ENCODE measurements around the gene FXYD2.
A peak's percentile ranks its signal among the peaks of the same experiment; 100 is the strongest.

FXYD2 gene

DNA sequence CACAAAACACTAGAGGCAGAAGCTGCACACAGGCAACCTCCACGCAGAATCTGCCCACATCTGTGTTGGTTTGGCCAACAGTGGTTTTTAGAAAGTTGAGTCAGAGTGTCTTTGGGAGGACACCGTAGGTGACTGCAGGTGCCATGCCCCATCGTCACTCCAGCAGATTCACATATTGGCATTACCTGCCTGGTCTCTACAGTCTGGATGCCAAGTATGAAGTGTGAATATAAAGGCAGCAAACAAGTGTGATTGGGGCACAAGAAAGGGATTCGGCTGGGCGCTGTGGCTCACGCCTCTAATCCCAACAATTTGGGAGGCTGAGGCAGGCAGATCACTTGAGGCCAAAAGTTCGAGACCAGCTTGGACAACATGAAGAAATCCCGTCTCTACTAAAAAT, 11.0 kb upstream of the FXYD2 start:
- no peak for TF ChIP-seq TCF12 (IDR thresholded peaks at IDR 0.05; ENCODE audit: low read depth)
- no peak for TF ChIP-seq CREB1 (IDR thresholded peaks at IDR 0.05; ENCODE audit: low read depth)
- TF ChIP-seq, protein P1, sequence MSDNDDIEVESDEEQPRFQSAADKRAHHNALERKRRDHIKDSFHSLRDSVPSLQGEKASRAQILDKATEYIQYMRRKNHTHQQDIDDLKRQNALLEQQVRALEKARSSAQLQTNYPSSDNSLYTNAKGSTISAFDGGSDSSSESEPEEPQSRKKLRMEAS (IDR thresholded peaks at IDR 0.05): no peak
- no peak for TF ChIP-seq EP300 (IDR thresholded peaks at IDR 0.05; ENCODE audit: borderline replicate concordance)
- no peak for TF ChIP-seq RAD21 (IDR thresholded peaks at IDR 0.05; ENCODE audit: low read depth)

- TF ChIP-seq TEAD4 (IDR thresholded peaks at IDR 0.05) (no peak), USF1 (IDR thresholded peaks at IDR 0.05) (no peak), CREB1 (IDR thresholded peaks at IDR 0.05; ENCODE audit: low read depth) (no peak)
Observed at GRCh38 chr11:117834838-117835443, 10.4 kb upstream of the FXYD2 start.

GRCh38 chr11:117834068-117834810, 9.7 kb upstream of the FXYD2 start:
- TF ChIP-seq TCF12 (IDR thresholded peaks at IDR 0.05; ENCODE audit: low read depth) (no peak), CREB1 (IDR thresholded peaks at IDR 0.05; ENCODE audit: low read depth) (no peak), YY1 (IDR thresholded peaks at IDR 0.05; ENCODE audit: low read depth) (no peak), FOXM1 (IDR thresholded peaks at IDR 0.05; ENCODE audit: borderline replicate concordance, low read depth) (no peak), EGR1 (IDR thresholded peaks at IDR 0.05) (no peak), CEBPB (IDR thresholded peaks at IDR 0.05) (no peak), EP300 (IDR thresholded peaks at IDR 0.05; ENCODE audit: borderline replicate concordance) (no peak)

- TF ChIP-seq TAF1 (IDR thresholded peaks at IDR 0.05; ENCODE audit: low read depth): no peak
- TF ChIP-seq EP300 (IDR thresholded peaks at IDR 0.05; ENCODE audit: borderline replicate concordance): peak; percentile 64
- TF ChIP-seq YY1 (IDR thresholded peaks at IDR 0.05; ENCODE audit: low read depth): peak; percentile 64; the same call in 1 of the 2 replicates
- no peak; the same call in 1 of the 2 replicates for TF ChIP-seq TEAD4 (IDR thresholded peaks at IDR 0.05)
- TF ChIP-seq, protein P2, sequence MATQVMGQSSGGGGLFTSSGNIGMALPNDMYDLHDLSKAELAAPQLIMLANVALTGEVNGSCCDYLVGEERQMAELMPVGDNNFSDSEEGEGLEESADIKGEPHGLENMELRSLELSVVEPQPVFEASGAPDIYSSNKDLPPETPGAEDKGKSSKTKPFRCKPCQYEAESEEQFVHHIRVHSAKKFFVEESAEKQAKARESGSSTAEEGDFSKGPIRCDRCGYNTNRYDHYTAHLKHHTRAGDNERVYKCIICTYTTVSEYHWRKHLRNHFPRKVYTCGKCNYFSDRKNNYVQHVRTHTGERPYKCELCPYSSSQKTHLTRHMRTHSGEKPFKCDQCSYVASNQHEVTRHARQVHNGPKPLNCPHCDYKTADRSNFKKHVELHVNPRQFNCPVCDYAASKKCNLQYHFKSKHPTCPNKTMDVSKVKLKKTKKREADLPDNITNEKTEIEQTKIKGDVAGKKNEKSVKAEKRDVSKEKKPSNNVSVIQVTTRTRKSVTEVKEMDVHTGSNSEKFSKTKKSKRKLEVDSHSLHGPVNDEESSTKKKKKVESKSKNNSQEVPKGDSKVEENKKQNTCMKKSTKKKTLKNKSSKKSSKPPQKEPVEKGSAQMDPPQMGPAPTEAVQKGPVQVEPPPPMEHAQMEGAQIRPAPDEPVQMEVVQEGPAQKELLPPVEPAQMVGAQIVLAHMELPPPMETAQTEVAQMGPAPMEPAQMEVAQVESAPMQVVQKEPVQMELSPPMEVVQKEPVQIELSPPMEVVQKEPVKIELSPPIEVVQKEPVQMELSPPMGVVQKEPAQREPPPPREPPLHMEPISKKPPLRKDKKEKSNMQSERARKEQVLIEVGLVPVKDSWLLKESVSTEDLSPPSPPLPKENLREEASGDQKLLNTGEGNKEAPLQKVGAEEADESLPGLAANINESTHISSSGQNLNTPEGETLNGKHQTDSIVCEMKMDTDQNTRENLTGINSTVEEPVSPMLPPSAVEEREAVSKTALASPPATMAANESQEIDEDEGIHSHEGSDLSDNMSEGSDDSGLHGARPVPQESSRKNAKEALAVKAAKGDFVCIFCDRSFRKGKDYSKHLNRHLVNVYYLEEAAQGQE (IDR thresholded peaks at IDR 0.05; ENCODE audit: low read depth): no peak
- peak; percentile 93 for TF ChIP-seq TCF12 (IDR thresholded peaks at IDR 0.05; ENCODE audit: low read depth)
- peak; percentile 15; the same call in 1 of the 2 replicates for TF ChIP-seq RAD21 (IDR thresholded peaks at IDR 0.05; ENCODE audit: low read depth)
- TF ChIP-seq, protein P1 (IDR thresholded peaks at IDR 0.05): peak; percentile 56; the same call in 1 of the 2 replicates
- TF ChIP-seq NFIC (IDR thresholded peaks at IDR 0.05): peak; percentile 88
- TF ChIP-seq USF1 (IDR thresholded peaks at IDR 0.05): peak; percentile 40; the same call in 1 of the 2 replicates
- peak; percentile 99 for TF ChIP-seq CEBPB (IDR thresholded peaks at IDR 0.05)
Observed at GRCh38 chr11:117833401-117833891, 8.9 kb upstream of the FXYD2 start.

GRCh38 chr11:117832511-117832910, 8.0 kb upstream of the FXYD2 start:
- TF ChIP-seq TAF1 (IDR thresholded peaks at IDR 0.05; ENCODE audit: low read depth) (no peak), CEBPB (IDR thresholded peaks at IDR 0.05) (no peak), FOXM1 (IDR thresholded peaks at IDR 0.05; ENCODE audit: borderline replicate concordance, low read depth) (no peak), EP300 (IDR thresholded peaks at IDR 0.05; ENCODE audit: borderline replicate concordance) (no peak), ZBTB7A (IDR thresholded peaks at IDR 0.05; ENCODE audit: low read depth) (no peak), TEAD4 (IDR thresholded peaks at IDR 0.05) (no peak), EGR1 (IDR thresholded peaks at IDR 0.05) (no peak), CREB1 (IDR thresholded peaks at IDR 0.05; ENCODE audit: low read depth) (no peak), YY1 (IDR thresholded peaks at IDR 0.05; ENCODE audit: low read depth) (no peak)
- TF ChIP-seq, protein P1 (IDR thresholded peaks at IDR 0.05): no peak

GRCh38 chr11:117831661-117832415, 7.3 kb upstream of the FXYD2 start:
- TF ChIP-seq RAD21 (IDR thresholded peaks at IDR 0.05; ENCODE audit: low read depth) (no peak), TAF1 (IDR thresholded peaks at IDR 0.05; ENCODE audit: low read depth) (no peak), TCF12 (IDR thresholded peaks at IDR 0.05; ENCODE audit: low read depth) (no peak), NFIC (IDR thresholded peaks at IDR 0.05) (no peak), EP300 (IDR thresholded peaks at IDR 0.05; ENCODE audit: borderline replicate concordance) (no peak), YY1 (IDR thresholded peaks at IDR 0.05; ENCODE audit: low read depth) (no peak), CEBPB (IDR thresholded peaks at IDR 0.05) (no peak), ZBTB7A (IDR thresholded peaks at IDR 0.05; ENCODE audit: low read depth) (no peak), TEAD4 (IDR thresholded peaks at IDR 0.05) (no peak), FOXM1 (IDR thresholded peaks at IDR 0.05; ENCODE audit: borderline replicate concordance, low read depth) (no peak), CREB1 (IDR thresholded peaks at IDR 0.05; ENCODE audit: low read depth) (no peak)
- TF ChIP-seq, protein P2 (IDR thresholded peaks at IDR 0.05; ENCODE audit: low read depth): no peak
- TF ChIP-seq, protein P1 (IDR thresholded peaks at IDR 0.05): no peak
